HUES48 (cell line): Measurements from ENCODE around the gene ISYNA1.
"Not testable (repeated sequence)": the region's sequence is repeated elsewhere in the genome, so short reads cannot be mapped to it uniquely, and the experiment has no call there.

Source experiments
- H3K27ac ChIP-seq: one replicate; pipeline ENCODE4 v1.7.0; 2013; ENCODE audit warnings: low read depth, low read length, inconsistent platforms
- H3K27me3 ChIP-seq: 2 replicates; pipeline ENCODE4 v1.6.1; 2013; ENCODE audit warnings: mild to moderate bottlenecking, low read length; ENCODE audit not compliant: control insufficient read depth, insufficient read depth
- H3K36me3 ChIP-seq: 2 replicates; pipeline ENCODE4 v1.6.1; 2013; ENCODE audit warnings: low read length; ENCODE audit not compliant: control insufficient read depth, insufficient read depth
- H3K4me1 ChIP-seq: 2 replicates; pipeline ENCODE4 v1.6.1; 2013; ENCODE audit warnings: mild to moderate bottlenecking, low read length; ENCODE audit not compliant: control insufficient read depth, insufficient read depth
- H3K4me3 ChIP-seq: 2 replicates; pipeline ENCODE4 v1.5.1; 2013; ENCODE audit warnings: mild to moderate bottlenecking, low read depth, low read length
- H3K9ac ChIP-seq: 2 replicates; pipeline ENCODE4 v1.6.1; 2013; ENCODE audit warnings: mild to moderate bottlenecking, low read depth, low read length, moderate library complexity
- H3K9me3 ChIP-seq: 2 replicates; pipeline ENCODE4 v1.6.1; 2013; ENCODE audit warnings: low read length; ENCODE audit not compliant: control insufficient read depth, insufficient read depth

ISYNA1 gene

GRCh38 chr19:18415178-18415867, 22.6 kb downstream of the ISYNA1 start:
- H3K9ac ChIP-seq: no peak overlapping the region
- peaks cover 19% of the 10 kb centered on the region for H3K4me1 ChIP-seq

GRCh38 chr19:18414504-18415177, 23.3 kb downstream of the ISYNA1 start:
- no peak overlapping the region for H3K27ac ChIP-seq
- no peaks in the 10 kb centered on the region for H3K9me3 ChIP-seq
- no peak overlapping the region for H3K9ac ChIP-seq
- H3K4me1 ChIP-seq: peaks cover 19% of the 10 kb centered on the region
- H3K36me3 ChIP-seq: no peaks in the 10 kb centered on the region
- no peak overlapping the region for H3K4me3 ChIP-seq
- H3K27me3 ChIP-seq: peaks cover 14% of the 10 kb centered on the region

More at GRCh38 chr19:18415178-18415867, 22.6 kb downstream of the ISYNA1 start:
- Histone ChIP-seq H3K27me3 (peaks cover 21% of the 10 kb centered on the region), H3K9me3 (no peaks in the 10 kb centered on the region), H3K4me3 (no peak overlapping the region), H3K36me3 (no peaks in the 10 kb centered on the region), H3K27ac (no peak overlapping the region)

- Histone ChIP-seq H3K27me3 (peaks cover under 1% of the 10 kb centered on the region), H3K9me3 (no peaks in the 10 kb centered on the region), H3K4me3 (no peak overlapping the region), H3K9ac (no peak overlapping the region), H3K36me3 (no peaks in the 10 kb centered on the region), H3K27ac (no peak overlapping the region), H3K4me1 (0 out of 2 replicates have a peak, but pooled peaks cover 6% of the 10 kb centered on the region)
Measured at GRCh38 chr19:18412610-18413239, 25.2 kb downstream of the ISYNA1 start.

GRCh38 chr19:18408053-18408476, 29.9 kb downstream of the ISYNA1 start:
- H3K4me3 ChIP-seq: no peak overlapping the region
- H3K4me1 ChIP-seq: no peaks in the 10 kb centered on the region
- no peaks in the 10 kb centered on the region for H3K9me3 ChIP-seq
- no peak overlapping the region for H3K9ac ChIP-seq
- no peaks in the 10 kb centered on the region for H3K27me3 ChIP-seq
- no peak overlapping the region for H3K27ac ChIP-seq
- H3K36me3 ChIP-seq: no peaks in the 10 kb centered on the region

DNA sequence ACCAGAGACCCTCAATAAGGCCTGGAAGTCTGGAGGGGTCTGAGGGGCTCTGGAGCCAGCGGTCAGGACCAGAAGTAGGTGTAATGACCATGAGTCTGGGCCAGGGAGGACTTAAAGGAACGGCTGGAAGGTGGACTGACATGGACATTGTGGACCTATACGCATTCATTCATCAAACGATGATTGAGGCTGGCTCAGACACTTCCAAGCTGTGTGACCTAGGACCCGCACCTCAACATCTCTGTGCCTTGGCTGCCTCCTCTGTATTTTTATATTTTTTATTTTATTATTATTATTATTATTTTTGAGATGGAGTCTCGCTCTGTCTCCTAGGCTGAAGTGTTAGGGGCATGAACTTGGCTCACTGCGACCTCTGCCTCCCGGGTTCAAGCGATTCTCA, 31.2 kb downstream of the ISYNA1 start:
- no peaks in the 10 kb centered on the region for H3K27me3 ChIP-seq
- no peak overlapping the region for H3K4me3 ChIP-seq
- no peak overlapping the region for H3K27ac ChIP-seq
- H3K36me3 ChIP-seq: no peaks in the 10 kb centered on the region
- no peak overlapping the region for H3K9ac ChIP-seq
- no peaks in the 10 kb centered on the region for H3K9me3 ChIP-seq
- H3K4me1 ChIP-seq: no peaks in the 10 kb centered on the region

DNA sequence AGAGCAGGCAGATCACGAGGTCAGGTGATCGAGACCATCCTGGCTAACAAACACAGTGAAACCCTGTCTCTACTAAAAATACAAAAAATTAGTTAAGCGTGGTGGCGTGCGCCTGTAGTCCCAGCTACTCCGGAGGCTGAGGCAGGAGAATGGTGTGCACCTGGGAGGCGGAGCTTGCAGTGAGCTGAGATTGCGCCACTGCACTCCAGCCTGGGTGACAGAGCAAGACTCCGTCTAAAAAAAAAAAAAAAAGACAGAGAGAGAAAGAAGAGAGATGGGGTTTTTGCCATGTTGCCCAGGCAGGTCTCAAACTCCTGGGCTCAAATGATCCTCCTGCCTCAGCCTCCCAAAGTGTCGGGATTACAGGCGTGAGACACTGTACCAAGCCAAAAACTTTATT, 32.2 kb downstream of the ISYNA1 start:
- not testable (repeated sequence) for H3K27ac ChIP-seq, H3K9ac ChIP-seq, H3K36me3 ChIP-seq, H3K27me3 ChIP-seq, H3K9me3 ChIP-seq, H3K4me3 ChIP-seq, H3K4me1 ChIP-seq

- not testable (repeated sequence) for H3K9ac ChIP-seq, H3K27ac ChIP-seq, H3K9me3 ChIP-seq, H3K36me3 ChIP-seq, H3K4me1 ChIP-seq, H3K4me3 ChIP-seq, H3K27me3 ChIP-seq
Measured at GRCh38 chr19:18402455-18403248, 35.3 kb downstream of the ISYNA1 start.

DNA sequence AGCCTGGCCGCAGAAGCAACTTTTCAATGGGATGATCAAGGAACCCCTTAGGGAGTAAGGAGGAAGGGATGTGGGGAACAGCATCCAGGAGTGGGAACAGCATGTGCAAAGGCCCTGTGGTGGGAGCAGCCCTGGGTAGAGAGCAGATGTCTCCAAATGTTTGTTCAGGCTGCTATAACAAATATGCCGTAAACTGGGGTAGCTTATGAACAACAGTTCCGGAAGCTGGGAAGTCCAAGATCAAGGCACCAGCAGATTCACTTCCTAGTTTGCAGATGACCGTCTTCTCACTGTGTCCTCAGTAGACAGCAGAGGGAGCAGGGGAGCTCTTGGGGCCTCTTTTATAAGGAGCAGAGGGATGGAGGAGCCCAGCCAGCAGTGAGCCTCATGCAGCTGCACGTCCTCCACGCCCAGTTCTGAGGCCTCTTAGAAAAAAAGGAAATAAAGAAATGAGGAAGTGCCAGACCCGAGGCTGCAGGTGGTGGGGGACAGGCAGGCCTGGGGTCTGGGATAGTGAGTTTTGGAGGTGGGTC, 36.3 kb downstream of the ISYNA1 start:
- H3K9ac ChIP-seq: no peak overlapping the region
- H3K4me1 ChIP-seq: no peaks in the 10 kb centered on the region
- H3K27me3 ChIP-seq: no peaks in the 10 kb centered on the region
- H3K36me3 ChIP-seq: no peaks in the 10 kb centered on the region
- no peak overlapping the region for H3K4me3 ChIP-seq
- H3K27ac ChIP-seq: no peak overlapping the region
- no peaks in the 10 kb centered on the region for H3K9me3 ChIP-seq

DNA sequence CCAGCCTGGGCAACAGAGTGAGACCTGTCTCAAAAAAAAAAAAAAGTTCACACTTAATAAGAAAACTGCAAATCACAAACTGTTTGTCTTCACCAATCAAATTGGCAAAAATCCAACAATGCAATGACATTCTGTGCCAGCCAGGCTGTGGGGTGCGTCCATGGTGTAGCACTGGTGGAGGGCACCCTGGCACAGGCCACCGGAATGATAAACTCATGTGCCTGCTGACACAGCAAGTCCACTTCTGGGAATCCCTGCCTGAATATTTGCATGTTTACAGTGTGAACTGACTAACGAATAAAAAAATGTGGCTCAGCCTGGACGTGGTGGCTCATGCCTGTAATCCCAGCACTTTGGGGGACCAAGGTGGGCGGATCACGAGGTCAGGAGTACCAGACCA, 38.9 kb downstream of the ISYNA1 start:
- Histone ChIP-seq H3K9ac (no peak overlapping the region), H3K4me3 (no peak overlapping the region), H3K9me3 (no peaks in the 10 kb centered on the region), H3K27me3 (no peaks in the 10 kb centered on the region), H3K36me3 (no peaks in the 10 kb centered on the region), H3K4me1 (no peaks in the 10 kb centered on the region), H3K27ac (no peak overlapping the region)

GRCh38 chr19:18397242-18398202, 40.4 kb downstream of the ISYNA1 start, which contains the start of gene LRRC25:
TSS of gene LRRC25 (minus strand) at chr19:18397622. CDS start at chr19:18396963, 659 bp downstream.
- H3K27ac ChIP-seq: no peak within 1 kb of the TSS
- H3K4me3 ChIP-seq: no peak within 1 kb of the TSS
- H3K27me3 ChIP-seq: no peaks in the 10 kb centered on the region
- H3K4me1 ChIP-seq: no peaks in the 10 kb centered on the region
- H3K9ac ChIP-seq: no peak within 1 kb of the TSS
- H3K36me3 ChIP-seq: no peaks in the 10 kb centered on the region
- H3K9me3 ChIP-seq: no peaks in the 10 kb centered on the region
